Activated naive CD4-positive, alpha-beta T cell treated with anti-CD3 and anti-CD28 coated beads, Interleukin-2, amount 10 ng/mL, durations not matched to agents 7 days and 5 days (primary cell): ENCODE results near the gene PALM2AKAP2.

Experiments
- CTCF ChIA-PET: fragments of 350-600 bp; sonication (Branson Sonifier 250); formaldehyde crosslinking; loops from one replicate; lab custom pipeline; 2021; ENCODE audit warnings: antibody characterized with exemption; lab: Charles Lee
- DNase-seq: peaks from one replicate; pipeline ENCODE4 v3.0.0-alpha.2; 2020
- H3K27ac Mint-ChIP-seq: one replicate; pipeline ENCODE4 v1.8.0; 2021; ENCODE audit warnings: mild to moderate bottlenecking, moderate library complexity, mixed read lengths
- H3K27me3 Mint-ChIP-seq: one replicate; pipeline ENCODE4 v1.8.0; 2021; ENCODE audit warnings: mild to moderate bottlenecking, mixed read lengths
- H3K36me3 Mint-ChIP-seq: one replicate; pipeline ENCODE4 v1.8.0; 2021; ENCODE audit warnings: mixed read lengths
- H3K4me1 Mint-ChIP-seq: one replicate; pipeline ENCODE4 v1.8.0; 2021; ENCODE audit warnings: mixed read lengths
- H3K4me3 Mint-ChIP-seq: one replicate; pipeline ENCODE4 v1.8.0; 2021; ENCODE audit warnings: mild to moderate bottlenecking, moderate library complexity, mixed read lengths
- H3K9me3 Mint-ChIP-seq: one replicate; pipeline ENCODE4 v1.8.0; 2021; ENCODE audit warnings: mixed read lengths

PALM2AKAP2 gene

GRCh38 chr9:109765278-109765677, 14.7 kb upstream of the PALM2AKAP2 start:
- H3K36me3 Mint-ChIP-seq: no peaks in the 10 kb centered on the region
- H3K27me3 Mint-ChIP-seq: peaks cover 19% of the 10 kb centered on the region
- CTCF ChIA-PET: no interaction called here
- H3K9me3 Mint-ChIP-seq: no peaks in the 10 kb centered on the region
- H3K4me1 Mint-ChIP-seq: no peaks in the 10 kb centered on the region
- no peak overlapping the region for H3K4me3 Mint-ChIP-seq
- no peak overlapping the region for H3K27ac Mint-ChIP-seq
- DNase-seq: no peak

GRCh38 chr9:109765830-109766229, 14.2 kb upstream of the PALM2AKAP2 start:
- H3K4me1 Mint-ChIP-seq: no peaks in the 10 kb centered on the region
- no peaks in the 10 kb centered on the region for H3K9me3 Mint-ChIP-seq
- H3K4me3 Mint-ChIP-seq: no peak overlapping the region
- H3K27me3 Mint-ChIP-seq: peaks cover 20% of the 10 kb centered on the region
- H3K36me3 Mint-ChIP-seq: no peaks in the 10 kb centered on the region
- DNase-seq: no peak
- CTCF ChIA-PET: no interaction called here
- no peak overlapping the region for H3K27ac Mint-ChIP-seq

GRCh38 chr9:109766351-109766750, 13.6 kb upstream of the PALM2AKAP2 start:
- Mint-ChIP-seq H3K9me3 (no peaks in the 10 kb centered on the region), H3K27ac (no peak overlapping the region), H3K4me3 (no peak overlapping the region), H3K36me3 (no peaks in the 10 kb centered on the region), H3K4me1 (no peaks in the 10 kb centered on the region), H3K27me3 (peaks cover 24% of the 10 kb centered on the region)
- CTCF ChIA-PET: no interaction called here
- DNase-seq: no peak

- H3K9me3 Mint-ChIP-seq: no peaks in the 10 kb centered on the region
- DNase-seq: no peak
- H3K36me3 Mint-ChIP-seq: no peaks in the 10 kb centered on the region
- H3K4me3 Mint-ChIP-seq: no peak overlapping the region
- H3K27ac Mint-ChIP-seq: no peak overlapping the region
- no peaks in the 10 kb centered on the region for H3K4me1 Mint-ChIP-seq
- H3K27me3 Mint-ChIP-seq: peaks cover 32% of the 10 kb centered on the region
- CTCF ChIA-PET: no interaction called here
These were observed 12.6 kb upstream of the PALM2AKAP2 start for GRCh38 chr9:109767404-109767803.

GRCh38 chr9:109767814-109768213, 12.2 kb upstream of the PALM2AKAP2 start:
- Mint-ChIP-seq H3K4me1 (no peaks in the 10 kb centered on the region), H3K4me3 (no peak overlapping the region), H3K36me3 (no peaks in the 10 kb centered on the region), H3K27me3 (peaks cover 32% of the 10 kb centered on the region), H3K27ac (no peak overlapping the region), H3K9me3 (no peaks in the 10 kb centered on the region)
- CTCF ChIA-PET: no interaction called here
- DNase-seq: no peak

GRCh38 chr9:109769250-109769649, 10.7 kb upstream of the PALM2AKAP2 start:
- CTCF ChIA-PET: no interaction called here
- Mint-ChIP-seq H3K4me3 (no peak overlapping the region), H3K36me3 (no peaks in the 10 kb centered on the region), H3K4me1 (no peaks in the 10 kb centered on the region), H3K27me3 (peaks cover 32% of the 10 kb centered on the region), H3K27ac (no peak overlapping the region), H3K9me3 (no peaks in the 10 kb centered on the region)
- DNase-seq: no peak

- Mint-ChIP-seq H3K4me3 (no peak overlapping the region), H3K4me1 (no peaks in the 10 kb centered on the region), H3K27ac (no peak overlapping the region), H3K27me3 (peaks cover 32% of the 10 kb centered on the region), H3K9me3 (no peaks in the 10 kb centered on the region), H3K36me3 (no peaks in the 10 kb centered on the region)
- CTCF ChIA-PET: interaction anchor here (1.9 kb wide), 1 partner anchor 48 kb away, joined by 6 read pairs; no protein-coding TSS in a partner anchor
- DNase-seq: no peak
These were observed 9.9 kb upstream of the PALM2AKAP2 start for GRCh38 chr9:109770101-109770500.

GRCh38 chr9:109771087-109771486, 8.9 kb upstream of the PALM2AKAP2 start:
- peaks cover 32% of the 10 kb centered on the region for H3K27me3 Mint-ChIP-seq
- no peak overlapping the region for H3K27ac Mint-ChIP-seq
- H3K36me3 Mint-ChIP-seq: no peaks in the 10 kb centered on the region
- no peak overlapping the region for H3K4me3 Mint-ChIP-seq
- CTCF ChIA-PET: interaction anchor here (0.6 to 1.9 kb wide), 2 partner anchors 47 to 129 kb away, joined by 4 to 6 read pairs; no protein-coding TSS in a partner anchor
- H3K9me3 Mint-ChIP-seq: no peaks in the 10 kb centered on the region
- H3K4me1 Mint-ChIP-seq: no peaks in the 10 kb centered on the region
- DNase-seq: no peak

- DNase-seq: no peak
- Mint-ChIP-seq H3K4me1 (no peaks in the 10 kb centered on the region), H3K27ac (no peak overlapping the region), H3K9me3 (no peaks in the 10 kb centered on the region), H3K4me3 (no peak overlapping the region), H3K27me3 (peaks cover 32% of the 10 kb centered on the region), H3K36me3 (no peaks in the 10 kb centered on the region)
- CTCF ChIA-PET: no interaction called here
These were observed 8.0 kb upstream of the PALM2AKAP2 start for GRCh38 chr9:109771796-109772531.

GRCh38 chr9:109775516-109775915, 4.5 kb upstream of the PALM2AKAP2 start:
- CTCF ChIA-PET: no interaction called here
- H3K27ac Mint-ChIP-seq: no peak overlapping the region
- H3K27me3 Mint-ChIP-seq: peaks cover 34% of the 10 kb centered on the region
- no peak overlapping the region for H3K4me3 Mint-ChIP-seq
- DNase-seq: no peak
- H3K4me1 Mint-ChIP-seq: no peaks in the 10 kb centered on the region
- H3K36me3 Mint-ChIP-seq: no peaks in the 10 kb centered on the region
- H3K9me3 Mint-ChIP-seq: no peaks in the 10 kb centered on the region

GRCh38 chr9:109776391-109776790, 3.6 kb upstream of the PALM2AKAP2 start:
- no peaks in the 10 kb centered on the region for H3K36me3 Mint-ChIP-seq
- H3K4me1 Mint-ChIP-seq: no peaks in the 10 kb centered on the region
- no peak overlapping the region for H3K4me3 Mint-ChIP-seq
- peaks cover 36% of the 10 kb centered on the region for H3K27me3 Mint-ChIP-seq
- no peaks in the 10 kb centered on the region for H3K9me3 Mint-ChIP-seq
- CTCF ChIA-PET: no interaction called here
- H3K27ac Mint-ChIP-seq: no peak overlapping the region
- no peak for DNase-seq

GRCh38 chr9:109780453-109781033, 545 bp downstream of the PALM2AKAP2 start:
- Mint-ChIP-seq H3K4me1 (no peaks in the 10 kb centered on the region), H3K9me3 (no peaks in the 10 kb centered on the region), H3K27me3 (peaks cover 42% of the 10 kb centered on the region), H3K36me3 (no peaks in the 10 kb centered on the region), H3K4me3 (no peak overlapping the region), H3K27ac (no peak overlapping the region)
- DNase-seq: no peak
- CTCF ChIA-PET: no interaction called here

GRCh38 chr9:109781086-109781485, 1.1 kb downstream of the PALM2AKAP2 start:
- no peak for DNase-seq
- CTCF ChIA-PET: no interaction called here
- no peak overlapping the region for H3K4me3 Mint-ChIP-seq
- H3K9me3 Mint-ChIP-seq: no peaks in the 10 kb centered on the region
- H3K36me3 Mint-ChIP-seq: no peaks in the 10 kb centered on the region
- no peak overlapping the region for H3K27ac Mint-ChIP-seq
- H3K4me1 Mint-ChIP-seq: no peaks in the 10 kb centered on the region
- H3K27me3 Mint-ChIP-seq: peaks cover 42% of the 10 kb centered on the region

GRCh38 chr9:109781541-109782197, 1.7 kb downstream of the PALM2AKAP2 start:
- H3K9me3 Mint-ChIP-seq: no peaks in the 10 kb centered on the region
- no peak for DNase-seq
- peaks cover 42% of the 10 kb centered on the region for H3K27me3 Mint-ChIP-seq
- H3K27ac Mint-ChIP-seq: no peak overlapping the region
- no peaks in the 10 kb centered on the region for H3K36me3 Mint-ChIP-seq
- no peak overlapping the region for H3K4me3 Mint-ChIP-seq
- H3K4me1 Mint-ChIP-seq: no peaks in the 10 kb centered on the region
- CTCF ChIA-PET: no interaction called here

- Mint-ChIP-seq H3K4me1 (no peaks in the 10 kb centered on the region), H3K27me3 (peaks cover 8% of the 10 kb centered on the region), H3K9me3 (no peaks in the 10 kb centered on the region), H3K27ac (no peak overlapping the region), H3K36me3 (no peaks in the 10 kb centered on the region), H3K4me3 (no peak overlapping the region)
- no peak for DNase-seq
- CTCF ChIA-PET: no interaction called here
These were observed 7.7 kb downstream of the PALM2AKAP2 start for GRCh38 chr9:109787735-109788134.
